Esophagus muscularis mucosa (tissue), 4 donors: Measurements from ENCODE around the gene ELK4. TPM values are rescaled to one million over a fixed set of nuclear protein-coding genes. Genes with fewer than 3 reads are reported as not detected.

Experiments
- DNase-seq: peaks from one replicate; pipeline ENCODE4 v3.0.0-alpha.2; 2017; ENCODE audit errors: extremely low spot score
- H3K27ac ChIP-seq, 4 donors: fragments of 200-600 bp; sonication (generic); replicated peaks in 1 of 4; 1 replicate in 3 of 4; 2 replicates in 1 of 4; pipeline ENCODE4 v1.5.1; 2016 to 2019; ENCODE audit warnings: mild to moderate bottlenecking in 1 of 4
- H3K27me3 ChIP-seq, 4 donors: fragments of 200-600 bp; sonication (generic); one replicate each; pipeline versions ENCODE4 v1.5.1 to v1.6.0; 2016 to 2019
- H3K36me3 ChIP-seq, 4 donors: fragments of 200-600 bp; sonication (generic); one replicate each; pipeline ENCODE4 v1.5.1; 2016 to 2019
- H3K4me1 ChIP-seq, 4 donors: fragments of 200-600 bp; sonication (generic); one replicate each; pipeline ENCODE4 v1.5.1; 2016 to 2019
- H3K4me3 ChIP-seq, 4 donors: fragments of 200-600 bp; sonication (generic); 1 replicate in 2 of 4; 2 replicates in 2 of 4; pipeline ENCODE4 v1.5.1; 2016 to 2019; ENCODE audit warnings: mild to moderate bottlenecking in 4 of 4, moderate library complexity in 1 of 4
- H3K9me3 ChIP-seq, 4 donors: fragments of 200-600 bp; sonication (generic); 1 replicate in 3 of 4; 2 replicates in 1 of 4; pipeline ENCODE4 v1.5.1; 2016 to 2019
- EP300 ChIP-seq: sonication (generic); formaldehyde crosslinking; IDR thresholded peaks from one replicate; pipeline ENCODE4 v1.6.1; 2017; ENCODE audit warnings: antibody characterized with exemption
- POLR2A ChIP-seq: fragments of 450-650 bp; IDR thresholded peaks from one replicate; pipeline ENCODE4 v1.6.1; 2017; ENCODE audit warnings: antibody characterized with exemption, moderate library complexity, mild to moderate bottlenecking, low read depth
- POLR2AphosphoS5 ChIP-seq, 2 donors: sonication (generic); formaldehyde crosslinking; IDR thresholded peaks; one replicate each; pipeline ENCODE4 v1.6.1; 2017; ENCODE audit warnings: antibody characterized with exemption in 2 of 2
- WGBS: methylation state at CpG from one replicate; pipeline ENCODE4 v1.1.5; 2018; 5-methylcytosine and 5-hydroxymethylcytosine counted together
- intact Hi-C: fragments of 100-400 bp; cut with DNase I; formaldehyde crosslinking; loops from one replicate; pipeline ENCODE4 v1.15.1; 2023
- total RNA-seq, 4 donors: library from RNA; depleted of rRNA; stranded (reverse); fragments of >200 nt; gene quantifications; one replicate each; pipeline versions ENCODE4 v1.1.0 to v1.2.1, GENCODE V29; 2016
- TF ChIP-seq, protein P1 (sequence below), 3 experiments: fragments of 200-600 bp in 2 of 3; fragments of 450-650 bp in 1 of 3; sonication (generic) in 2 of 3; IDR thresholded peaks; one replicate each; pipeline ENCODE4 v1.5.1; 2017 to 2019; ENCODE audit warnings: antibody characterized with exemption in 3 of 3, mild to moderate bottlenecking in 2 of 3, moderate library complexity in 1 of 3

Gene ELK4
- total RNA-seq, 4 donors from 2014 or later, result 18.7 to 23.2 (median 20.5) TPM

DNA sequence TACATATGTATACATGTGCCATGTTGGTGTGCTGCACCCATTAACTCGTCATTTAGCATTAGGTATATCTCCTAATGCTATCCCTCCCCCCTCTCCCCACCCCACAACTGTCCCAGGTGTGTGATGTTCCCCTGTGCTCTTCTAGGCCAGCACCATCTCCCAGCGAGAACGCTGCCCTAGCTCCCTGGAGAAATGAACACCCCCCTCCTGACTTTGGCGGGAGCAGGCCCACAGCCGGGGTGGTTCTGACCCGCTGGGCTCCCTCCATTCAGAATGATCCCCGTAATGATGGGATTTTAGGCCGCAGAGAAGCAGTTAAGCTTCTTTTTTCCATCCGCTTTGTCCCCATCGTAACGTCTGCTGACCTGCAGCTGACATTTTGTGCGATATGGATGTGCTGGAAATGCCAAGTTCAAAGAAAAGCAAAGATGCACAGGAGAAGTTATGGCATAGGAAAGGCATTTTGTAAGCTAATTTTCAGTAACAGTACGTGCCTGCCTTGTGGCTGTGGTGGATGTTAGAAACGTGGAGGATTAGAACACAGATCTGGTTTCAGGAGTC, 39.3 kb downstream of the ELK4 start:
- Histone ChIP-seq H3K36me3 (no peaks in the 10 kb centered on the region), H3K4me1 (peaks cover 11 to 21% (median 18%) of the 10 kb centered on the region in 4 donors), H3K27ac (no peak overlapping the region), H3K4me3 (peak overlapping the region; percentile 20 to 55 (median 51)), H3K9me3 (no peaks in the 10 kb centered on the region), H3K27me3 (no peaks in the 10 kb centered on the region)
- DNase-seq, result peak; percentile 83
- intact Hi-C loops, result loop anchor here (5.0 kb wide), 1 partner anchor 385 kb away; no protein-coding TSS in a partner anchor
- TF ChIP-seq, protein P1, sequence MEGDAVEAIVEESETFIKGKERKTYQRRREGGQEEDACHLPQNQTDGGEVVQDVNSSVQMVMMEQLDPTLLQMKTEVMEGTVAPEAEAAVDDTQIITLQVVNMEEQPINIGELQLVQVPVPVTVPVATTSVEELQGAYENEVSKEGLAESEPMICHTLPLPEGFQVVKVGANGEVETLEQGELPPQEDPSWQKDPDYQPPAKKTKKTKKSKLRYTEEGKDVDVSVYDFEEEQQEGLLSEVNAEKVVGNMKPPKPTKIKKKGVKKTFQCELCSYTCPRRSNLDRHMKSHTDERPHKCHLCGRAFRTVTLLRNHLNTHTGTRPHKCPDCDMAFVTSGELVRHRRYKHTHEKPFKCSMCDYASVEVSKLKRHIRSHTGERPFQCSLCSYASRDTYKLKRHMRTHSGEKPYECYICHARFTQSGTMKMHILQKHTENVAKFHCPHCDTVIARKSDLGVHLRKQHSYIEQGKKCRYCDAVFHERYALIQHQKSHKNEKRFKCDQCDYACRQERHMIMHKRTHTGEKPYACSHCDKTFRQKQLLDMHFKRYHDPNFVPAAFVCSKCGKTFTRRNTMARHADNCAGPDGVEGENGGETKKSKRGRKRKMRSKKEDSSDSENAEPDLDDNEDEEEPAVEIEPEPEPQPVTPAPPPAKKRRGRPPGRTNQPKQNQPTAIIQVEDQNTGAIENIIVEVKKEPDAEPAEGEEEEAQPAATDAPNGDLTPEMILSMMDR (IDR thresholded peaks at IDR 0.05), result no peak
- TF ChIP-seq POLR2AphosphoS5 (IDR thresholded peaks at IDR 0.05) (no peak), EP300 (no peak), POLR2A (no peak)
- 78% methylated on average over 14 of the region's 14 CpGs for WGBS

DNA sequence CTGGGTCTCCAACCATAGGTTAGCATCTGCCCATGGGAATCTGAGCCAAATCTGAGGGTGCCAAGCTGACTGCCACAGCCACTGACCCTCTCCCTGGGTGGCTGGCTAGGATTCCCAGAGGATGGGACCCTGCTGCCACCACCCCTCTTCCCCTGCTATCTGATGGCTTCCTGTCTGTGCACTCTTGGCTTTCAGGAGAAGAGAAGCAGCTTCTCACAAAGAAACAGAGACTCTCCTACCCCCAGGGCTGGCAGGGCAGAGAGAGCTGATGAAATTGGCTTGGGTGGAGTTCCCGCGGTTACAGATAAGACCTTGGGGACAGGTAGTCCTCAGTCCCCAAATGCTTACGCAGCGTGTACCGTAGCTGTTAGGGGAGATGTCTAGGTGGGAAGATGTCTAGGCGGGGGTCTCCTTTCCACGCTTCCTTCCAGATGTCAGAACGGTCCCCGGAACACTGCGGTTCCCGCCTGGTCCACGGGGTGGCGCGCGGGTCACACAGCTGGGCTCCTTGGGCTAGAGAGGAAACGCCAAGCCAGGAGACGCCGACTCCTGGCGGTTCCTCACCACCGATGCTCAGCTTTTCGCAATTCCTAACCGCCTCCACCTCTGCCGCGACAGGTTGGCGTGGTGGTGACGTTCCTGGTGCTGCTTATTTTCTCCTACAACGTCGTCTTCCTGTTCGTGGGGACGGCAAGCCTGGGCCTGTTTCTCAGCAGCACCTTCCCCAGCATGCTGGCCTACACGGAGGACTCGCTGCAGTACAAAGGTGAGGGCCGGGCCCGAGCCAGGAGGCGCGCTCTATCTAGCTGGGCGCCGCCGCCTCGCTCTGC, 40.1 kb downstream of the ELK4 start:
- H3K9me3 ChIP-seq, result no peaks in the 10 kb centered on the region
- intact Hi-C loops, result loop anchor here (5.0 kb wide), 1 partner anchor 386 kb away; no protein-coding TSS in a partner anchor

DNA sequence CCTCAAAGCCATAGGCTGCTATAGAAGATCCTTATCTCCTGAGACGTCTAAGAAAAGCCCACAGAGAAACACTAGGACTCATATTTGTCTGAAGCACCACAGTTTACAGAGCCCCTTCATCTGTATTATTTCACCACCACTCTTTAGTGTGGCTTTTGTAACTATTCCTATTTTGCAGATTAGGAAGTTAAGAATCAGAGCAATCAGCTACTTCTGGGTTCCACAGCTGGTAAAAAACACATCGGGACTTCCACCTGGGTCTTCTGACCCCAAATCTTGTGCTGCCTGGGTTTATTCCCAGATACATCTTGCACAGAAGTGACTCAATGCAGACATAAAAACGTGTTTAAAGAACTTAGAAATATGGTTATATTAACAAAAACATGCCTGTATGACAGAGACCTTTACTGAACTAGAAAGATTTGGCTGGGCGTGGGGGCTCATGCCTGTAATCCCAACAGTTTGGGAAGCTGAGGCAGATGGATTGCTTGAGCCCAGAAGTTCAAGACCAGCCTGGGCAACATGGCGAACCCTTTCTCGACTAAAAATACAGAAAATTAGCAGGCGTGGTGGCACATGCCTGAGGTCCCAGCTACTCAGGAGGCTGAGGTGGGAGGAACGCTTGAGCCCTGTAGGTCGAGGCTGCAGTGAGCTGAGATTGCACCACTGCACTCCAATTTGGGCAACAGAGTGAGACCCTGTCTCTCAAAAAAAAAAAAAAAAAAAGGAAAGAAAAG, 40.9 kb downstream of the ELK4 start:
- no peak for TF ChIP-seq EP300
- no peak for TF ChIP-seq POLR2AphosphoS5 (IDR thresholded peaks at IDR 0.05)
- no peak for TF ChIP-seq POLR2A
- TF ChIP-seq, protein P1 (IDR thresholded peaks at IDR 0.05), result no peak
- 71% methylated on average over 9 of the region's 9 CpGs for WGBS
- peaks cover 11 to 21% (median 16%) of the 10 kb centered on the region in 4 donors for H3K4me1 ChIP-seq
- intact Hi-C loops, result loop anchor here (1.0 to 5.0 kb wide), 2 partner anchors 66 to 386 kb away; no protein-coding TSS in a partner anchor
- no peaks in the 10 kb centered on the region for H3K27me3 ChIP-seq
- H3K36me3 ChIP-seq, result no peaks in the 10 kb centered on the region
- no peaks in the 10 kb centered on the region for H3K9me3 ChIP-seq
- no peak overlapping the region for H3K27ac ChIP-seq
- no peak for DNase-seq
- no peak overlapping the region for H3K4me3 ChIP-seq

More for the DNA sequence above, 40.1 kb downstream of the ELK4 start:
- 2% methylated on average over 35 of the region's 40 CpGs for WGBS
- peak; percentile 98 for DNase-seq
- Histone ChIP-seq H3K4me1 (peaks cover 11 to 21% (median 16%) of the 10 kb centered on the region in 4 donors), H3K4me3 (peak overlapping the region; percentile 50 to 61 (median 54)), H3K36me3 (no peaks in the 10 kb centered on the region), H3K27ac (peak overlapping the region in 3 of 4 donors; percentile 40 to 64 (median 44)), H3K27me3 (no peaks in the 10 kb centered on the region)
- TF ChIP-seq POLR2AphosphoS5 (IDR thresholded peaks at IDR 0.05) (peak; percentile 49 to 66), EP300 (no peak), POLR2A (no peak)
- TF ChIP-seq, protein P1 (IDR thresholded peaks at IDR 0.05), result peak; percentile 98

DNA sequence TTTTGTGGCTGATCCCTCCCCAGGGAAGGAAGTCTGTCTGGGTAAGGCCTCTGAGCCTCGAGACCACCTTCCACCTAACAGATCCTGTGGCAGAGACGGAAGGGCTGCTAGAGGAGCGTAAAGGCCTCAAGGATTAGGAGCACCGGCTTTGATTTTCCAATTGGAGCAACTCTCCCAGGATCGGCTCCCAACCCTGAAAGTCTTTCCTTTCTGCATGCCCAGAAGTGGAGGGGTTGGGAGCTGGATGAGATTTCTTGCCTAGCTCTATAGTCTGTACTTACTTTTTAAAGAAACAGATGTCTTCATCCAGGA, 41.4 kb downstream of the ELK4 start:
- DNase-seq, result no peak
- Histone ChIP-seq H3K4me1 (peaks cover 11 to 21% (median 16%) of the 10 kb centered on the region in 4 donors), H3K9me3 (no peaks in the 10 kb centered on the region), H3K27me3 (no peaks in the 10 kb centered on the region), H3K27ac (no peak overlapping the region), H3K4me3 (no peak overlapping the region), H3K36me3 (no peaks in the 10 kb centered on the region)
- TF ChIP-seq POLR2A, result no peak
- TF ChIP-seq, protein P1 (IDR thresholded peaks at IDR 0.05), result no peak
- no peak for TF ChIP-seq POLR2AphosphoS5 (IDR thresholded peaks at IDR 0.05)
- TF ChIP-seq EP300, result no peak
- WGBS, result 62% methylated on average over 5 of the region's 5 CpGs
- intact Hi-C loops, result loop anchor here (1.0 to 5.0 kb wide), 2 partner anchors 67 to 387 kb away; no protein-coding TSS in a partner anchor
